ES-I3 (cell line): ENCODE results near the gene PCDHA11.
"Not testable (repeated sequence)": the region's sequence is repeated elsewhere in the genome, so short reads cannot be mapped to it uniquely, and the experiment has no call there.

Source experiments
- H3K36me3 ChIP-seq: 2 replicates; pipeline ENCODE4 v1.6.1; 2013; ENCODE audit warnings: mild to moderate bottlenecking, low read length, control low read depth, moderate library complexity; ENCODE audit not compliant: insufficient read depth
- H3K4me1 ChIP-seq: 2 replicates; pipeline ENCODE4 v1.6.1; 2013; ENCODE audit warnings: mild to moderate bottlenecking, control low read depth, low read length; ENCODE audit not compliant: insufficient read depth
- H3K9ac ChIP-seq: 2 replicates; pipeline ENCODE4 v1.6.1; 2013; ENCODE audit warnings: low read depth, mild to moderate bottlenecking, low read length, moderate library complexity
- H3K9me3 ChIP-seq: 2 replicates; pipeline ENCODE4 v1.6.1; 2013; ENCODE audit warnings: mild to moderate bottlenecking, low read length, moderate library complexity; ENCODE audit not compliant: control insufficient read depth, insufficient read depth

Gene PCDHA11

DNA sequence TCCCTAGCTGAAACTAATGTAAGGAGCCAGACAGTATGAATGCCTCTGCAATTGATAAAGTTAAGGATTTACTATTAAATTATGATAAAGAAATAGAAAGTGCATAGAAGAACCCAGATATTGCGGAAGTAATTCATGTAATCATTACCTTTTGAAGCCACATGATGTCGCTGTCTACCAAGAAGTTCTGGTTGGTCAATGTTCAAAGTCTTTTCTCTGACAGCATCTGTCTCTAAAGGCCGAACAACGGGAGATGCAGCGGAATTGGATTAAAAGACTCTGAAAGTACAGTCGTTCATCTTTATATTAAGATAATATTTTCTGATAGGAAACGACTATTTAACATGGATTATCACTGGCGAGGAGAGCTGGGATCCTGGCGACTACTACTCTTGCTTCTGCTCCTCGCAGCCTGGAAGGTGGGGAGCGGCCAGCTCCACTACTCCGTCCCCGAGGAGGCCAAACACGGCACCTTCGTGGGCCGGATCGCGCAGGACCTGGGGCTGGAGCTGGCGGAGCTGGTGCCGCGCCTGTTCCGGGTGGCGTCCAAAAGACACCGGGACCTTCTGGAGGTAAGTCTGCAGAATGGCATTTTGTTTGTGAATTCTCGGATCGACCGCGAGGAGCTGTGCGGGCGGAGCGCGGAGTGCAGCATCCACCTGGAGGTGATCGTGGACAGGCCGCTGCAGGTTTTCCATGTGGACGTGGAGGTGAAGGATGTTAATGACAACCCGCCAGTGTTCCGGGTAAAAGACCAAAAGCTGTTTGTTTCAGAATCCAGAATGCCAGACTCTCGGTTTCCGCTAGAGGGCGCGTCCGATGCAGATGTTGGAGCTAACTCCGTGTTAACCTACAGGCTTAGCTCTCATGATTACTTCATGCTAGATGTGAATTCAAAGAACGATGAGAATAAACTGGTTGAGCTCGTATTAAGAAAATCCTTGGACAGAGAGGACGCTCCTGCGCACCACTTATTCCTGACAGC, 27.5 kb upstream of the PCDHA11 start, which contains the start of gene PCDHA8:
Gene PCDHA8 (plus strand): TSS at position 210 of the 985 bp plus-strand sequence. CDS start 135 bp downstream, at position 345.
- Histone ChIP-seq H3K36me3 (no peaks in the 10 kb centered on the region), H3K9me3 (no peaks in the 10 kb centered on the region), H3K4me1 (no peaks in the 10 kb centered on the region), H3K9ac (no peak within 1 kb of the TSS; the same call in 1 of the 2 replicates)

DNA sequence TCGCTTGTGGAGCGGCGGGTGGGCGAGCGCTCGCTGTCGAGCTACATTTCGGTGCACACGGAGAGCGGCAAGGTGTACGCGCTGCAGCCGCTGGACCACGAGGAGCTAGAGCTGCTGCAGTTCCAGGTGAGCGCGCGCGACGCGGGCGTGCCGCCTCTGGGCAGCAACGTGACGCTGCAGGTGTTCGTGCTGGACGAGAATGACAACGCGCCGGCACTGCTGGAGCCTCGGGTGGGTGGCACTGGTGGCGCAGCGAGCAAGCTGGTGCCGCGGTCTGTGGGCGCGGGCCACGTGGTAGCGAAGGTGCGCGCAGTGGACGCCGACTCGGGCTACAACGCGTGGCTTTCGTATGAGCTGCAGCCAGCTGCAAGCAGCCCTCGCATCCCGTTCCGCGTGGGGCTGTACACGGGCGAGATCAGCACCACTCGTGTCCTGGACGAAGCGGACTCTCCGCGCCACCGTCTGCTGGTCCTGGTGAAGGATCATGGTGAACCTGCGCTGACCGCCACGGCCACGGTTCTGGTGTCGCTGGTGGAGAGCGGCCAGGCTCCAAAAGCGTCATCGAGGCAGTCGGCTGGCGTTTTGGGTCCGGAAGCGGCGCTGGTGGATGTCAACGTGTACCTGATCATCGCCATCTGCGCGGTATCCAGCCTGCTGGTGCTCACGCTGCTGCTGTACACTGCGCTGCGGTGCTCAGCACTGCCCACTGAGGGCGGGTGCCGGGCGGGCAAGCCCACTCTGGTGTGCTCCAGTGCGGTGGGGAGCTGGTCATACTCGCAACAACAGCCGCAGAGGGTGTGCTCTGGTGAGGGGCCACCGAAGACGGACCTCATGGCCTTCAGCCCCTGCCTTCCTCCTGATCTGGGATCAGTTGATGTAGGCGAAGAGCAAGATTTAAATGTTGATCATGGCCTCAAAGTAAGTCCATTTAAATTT, 25.7 kb upstream of the PCDHA11 start:
- Histone ChIP-seq H3K4me1 (no peaks in the 10 kb centered on the region), H3K9ac (no peak overlapping the region), H3K9me3 (no peaks in the 10 kb centered on the region), H3K36me3 (no peaks in the 10 kb centered on the region)

DNA sequence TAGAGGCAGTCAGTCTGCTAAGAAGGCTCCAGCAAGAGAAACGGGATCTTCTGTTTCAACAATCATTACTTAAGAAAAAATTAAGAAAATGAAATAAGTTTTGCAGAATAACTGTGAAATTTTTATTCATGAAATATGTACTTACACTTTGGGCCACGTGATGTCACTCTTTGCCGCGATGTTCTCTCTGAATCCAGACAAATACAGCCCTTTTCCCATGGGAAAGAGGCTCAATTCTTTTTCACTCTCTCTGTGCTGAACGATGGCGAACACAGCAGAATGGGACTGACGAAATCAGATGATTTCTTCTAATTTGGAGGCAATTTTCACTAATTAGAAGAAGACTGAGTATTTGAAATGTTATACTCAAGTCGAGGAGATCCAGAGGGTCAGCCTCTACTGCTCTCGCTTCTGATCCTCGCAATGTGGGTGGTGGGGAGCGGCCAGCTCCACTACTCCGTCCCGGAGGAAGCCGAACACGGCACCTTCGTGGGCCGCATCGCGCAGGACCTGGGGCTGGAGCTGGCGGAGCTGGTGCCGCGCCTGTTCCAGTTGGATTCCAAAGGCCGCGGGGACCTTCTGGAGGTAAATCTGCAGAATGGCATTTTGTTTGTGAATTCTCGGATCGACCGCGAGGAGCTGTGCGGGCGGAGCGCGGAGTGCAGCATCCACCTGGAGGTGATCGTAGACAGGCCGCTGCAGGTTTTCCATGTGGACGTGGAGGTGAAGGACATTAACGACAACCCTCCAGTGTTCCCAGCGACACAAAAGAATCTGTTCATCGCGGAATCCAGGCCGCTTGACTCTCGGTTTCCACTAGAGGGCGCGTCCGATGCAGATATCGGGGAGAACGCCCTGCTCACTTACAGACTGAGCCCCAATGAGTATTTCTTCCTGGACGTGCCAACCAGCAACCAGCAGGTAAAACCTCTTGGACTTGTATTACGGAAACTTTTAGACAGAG, 20.3 kb upstream of the PCDHA11 start, which contains the start of gene PCDHA9:
Gene PCDHA9 (plus strand): TSS at position 244 of the 964 bp plus-strand sequence. CDS start 114 bp downstream, at position 358.
- H3K4me1 ChIP-seq, H3K9ac ChIP-seq, H3K36me3 ChIP-seq, H3K9me3 ChIP-seq: not testable (repeated sequence)

DNA sequence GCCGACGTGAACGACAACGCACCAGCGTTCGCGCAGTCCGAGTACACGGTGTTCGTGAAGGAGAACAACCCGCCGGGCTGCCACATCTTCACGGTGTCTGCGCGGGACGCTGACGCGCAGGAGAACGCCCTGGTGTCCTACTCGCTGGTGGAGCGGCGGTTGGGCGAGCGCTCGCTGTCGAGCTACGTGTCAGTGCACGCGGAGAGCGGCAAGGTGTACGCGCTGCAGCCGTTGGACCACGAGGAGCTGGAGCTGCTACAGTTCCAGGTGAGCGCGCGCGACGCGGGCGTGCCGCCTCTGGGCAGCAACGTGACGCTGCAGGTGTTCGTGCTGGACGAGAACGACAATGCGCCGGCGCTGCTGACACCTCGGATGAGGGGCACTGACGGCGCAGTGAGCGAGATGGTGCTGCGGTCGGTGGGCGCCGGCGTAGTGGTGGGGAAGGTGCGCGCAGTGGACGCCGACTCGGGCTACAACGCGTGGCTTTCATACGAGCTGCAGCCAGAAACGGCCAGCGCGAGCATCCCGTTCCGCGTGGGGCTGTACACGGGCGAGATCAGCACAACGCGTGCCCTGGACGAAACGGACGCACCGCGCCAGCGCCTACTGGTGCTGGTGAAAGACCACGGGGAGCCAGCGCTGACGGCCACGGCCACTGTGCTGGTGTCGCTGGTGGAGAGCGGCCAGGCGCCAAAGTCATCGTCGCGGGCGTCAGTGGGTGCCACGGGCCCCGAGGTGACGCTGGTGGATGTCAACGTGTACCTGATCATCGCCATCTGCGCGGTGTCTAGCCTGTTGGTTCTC, 18.7 kb upstream of the PCDHA11 start:
- not testable (repeated sequence) for H3K9ac ChIP-seq, H3K9me3 ChIP-seq, H3K4me1 ChIP-seq

DNA sequence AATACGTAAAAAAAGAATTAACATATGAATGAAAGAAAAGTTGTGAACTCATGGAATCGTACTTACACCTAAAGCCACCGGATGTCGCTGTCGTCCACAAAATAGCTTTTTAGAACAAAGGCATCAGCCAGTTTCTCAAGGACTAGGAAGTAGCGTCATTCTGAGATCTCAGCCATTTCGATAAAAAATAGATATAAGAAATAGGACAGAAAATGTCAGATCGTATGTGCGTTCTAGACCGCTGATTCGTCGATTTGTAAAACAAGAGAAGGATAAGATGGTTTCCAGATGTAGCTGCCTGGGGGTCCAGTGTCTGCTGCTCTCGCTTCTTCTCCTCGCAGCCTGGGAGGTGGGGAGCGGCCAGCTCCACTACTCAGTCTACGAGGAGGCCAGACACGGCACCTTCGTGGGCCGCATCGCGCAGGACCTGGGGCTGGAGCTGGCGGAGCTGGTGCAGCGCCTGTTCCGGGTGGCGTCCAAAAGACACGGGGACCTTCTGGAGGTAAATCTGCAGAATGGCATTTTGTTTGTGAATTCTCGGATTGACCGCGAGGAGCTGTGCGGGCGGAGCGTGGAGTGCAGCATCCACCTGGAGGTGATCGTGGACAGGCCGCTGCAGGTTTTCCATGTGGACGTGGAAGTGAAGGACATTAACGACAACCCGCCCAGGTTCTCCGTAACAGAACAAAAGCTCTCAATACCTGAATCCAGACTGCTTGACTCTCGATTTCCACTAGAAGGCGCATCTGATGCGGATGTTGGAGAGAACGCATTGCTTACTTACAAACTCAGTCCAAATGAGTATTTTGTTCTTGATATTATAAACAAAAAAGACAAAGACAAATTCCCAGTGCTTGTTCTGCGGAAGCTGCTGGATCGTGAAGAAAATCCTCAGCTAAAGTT, 12.7 kb upstream of the PCDHA11 start, which contains the start of gene PCDHA10:
Gene PCDHA10 (plus strand): TSS at position 126 of the 903 bp plus-strand sequence. CDS start 152 bp downstream, at position 278.
- Histone ChIP-seq H3K9me3 (no peaks in the 10 kb centered on the region; the same call in 1 of the 2 replicates), H3K9ac (peak within 1 kb of the TSS; percentile 92), H3K4me1 (no peaks in the 10 kb centered on the region), H3K36me3 (no peaks in the 10 kb centered on the region)

More for the DNA sequence above, 18.7 kb upstream of the PCDHA11 start:
- not testable (repeated sequence) for H3K36me3 ChIP-seq

DNA sequence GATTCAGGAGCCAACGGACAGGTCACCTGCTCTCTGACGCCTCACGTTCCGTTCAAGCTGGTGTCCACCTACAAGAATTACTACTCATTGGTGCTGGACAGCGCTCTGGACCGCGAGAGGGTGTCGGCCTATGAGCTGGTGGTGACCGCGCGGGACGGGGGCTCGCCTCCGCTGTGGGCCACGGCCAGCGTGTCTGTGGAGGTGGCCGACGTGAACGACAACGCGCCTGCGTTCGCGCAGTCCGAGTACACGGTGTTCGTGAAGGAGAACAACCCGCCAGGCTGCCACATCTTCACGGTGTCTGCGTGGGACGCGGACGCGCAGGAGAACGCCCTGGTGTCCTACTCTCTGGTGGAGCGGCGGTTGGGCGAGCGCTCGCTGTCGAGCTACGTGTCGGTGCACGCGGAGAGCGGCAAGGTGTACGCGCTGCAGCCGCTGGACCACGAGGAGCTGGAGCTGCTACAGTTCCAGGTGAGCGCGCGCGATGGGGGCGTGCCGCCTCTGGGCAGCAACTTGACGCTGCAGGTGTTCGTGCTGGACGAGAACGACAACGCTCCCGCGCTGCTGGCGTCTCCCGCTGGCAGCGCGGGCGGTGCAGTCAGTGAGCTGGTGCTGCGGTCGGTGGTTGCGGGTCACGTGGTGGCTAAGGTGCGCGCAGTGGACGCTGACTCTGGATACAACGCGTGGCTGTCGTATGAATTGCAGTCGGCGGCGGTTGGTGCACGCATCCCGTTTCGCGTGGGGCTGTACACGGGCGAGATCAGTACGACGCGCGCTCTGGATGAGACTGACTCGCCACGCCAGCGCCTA, 11.4 kb upstream of the PCDHA11 start:
- Histone ChIP-seq H3K4me1 (no peaks in the 10 kb centered on the region), H3K36me3 (no peaks in the 10 kb centered on the region), H3K9ac (no peak overlapping the region), H3K9me3 (peaks cover 3% of the 10 kb centered on the region; the same call in 1 of the 2 replicates)

DNA sequence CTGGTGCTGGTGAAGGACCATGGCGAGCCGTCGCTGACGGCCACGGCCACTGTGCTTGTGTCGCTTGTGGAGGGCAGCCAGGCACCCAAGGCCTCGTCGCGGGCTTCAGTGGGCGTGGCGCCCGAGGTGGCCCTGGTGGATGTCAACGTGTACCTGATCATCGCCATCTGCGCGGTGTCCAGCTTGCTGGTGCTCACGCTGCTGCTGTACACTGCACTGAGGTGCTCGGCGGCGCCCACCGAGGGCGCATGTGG, 10.8 kb upstream of the PCDHA11 start:
- Histone ChIP-seq H3K9me3 (peaks cover 3% of the 10 kb centered on the region; the same call in 1 of the 2 replicates), H3K4me1 (no peaks in the 10 kb centered on the region), H3K36me3 (no peaks in the 10 kb centered on the region; the same call in 1 of the 2 replicates), H3K9ac (no peak overlapping the region)

DNA sequence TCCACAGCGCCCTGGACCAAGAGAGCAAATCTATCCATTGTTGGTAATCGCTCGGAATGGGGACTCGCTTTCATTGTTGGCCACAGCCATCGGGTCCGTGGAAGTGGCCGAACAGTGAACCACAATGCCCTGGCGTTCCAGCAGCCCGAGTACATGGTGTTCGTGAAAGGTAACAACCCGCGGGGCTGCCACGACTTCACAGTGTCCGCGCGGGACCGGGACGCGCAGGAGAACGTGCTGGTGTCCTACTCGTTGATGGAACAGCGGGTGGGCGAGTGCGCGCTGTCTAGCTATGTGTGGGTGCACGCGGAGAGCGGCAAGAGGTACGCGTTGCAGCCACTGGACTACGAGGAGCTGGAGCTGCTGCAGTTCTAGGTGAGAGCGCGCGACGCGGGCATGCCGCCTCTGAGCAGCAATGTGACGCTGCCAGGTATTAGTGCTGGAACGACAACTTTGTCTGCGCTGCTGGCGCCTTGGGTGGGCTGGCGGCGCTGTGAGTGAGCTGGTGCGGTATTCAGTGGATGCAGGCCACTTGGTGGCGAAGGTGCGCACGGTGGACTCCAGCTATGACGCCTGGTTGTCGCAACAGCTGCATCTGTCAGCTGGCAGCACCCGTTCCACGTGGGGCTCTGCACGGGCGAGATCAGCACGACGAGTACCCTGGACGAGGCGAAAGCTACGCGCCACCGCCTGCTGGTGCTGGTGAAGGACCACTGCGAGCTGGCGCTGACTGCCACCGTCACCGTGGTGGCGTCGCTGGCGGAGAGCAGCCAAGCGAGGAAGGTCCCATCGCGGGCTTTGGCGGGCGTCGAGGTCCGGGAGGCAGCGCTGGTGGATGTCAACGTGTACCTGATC, 6.1 kb upstream of the PCDHA11 start:
- Histone ChIP-seq H3K9me3 (peaks cover 3% of the 10 kb centered on the region; the same call in 1 of the 2 replicates), H3K9ac (no peak overlapping the region), H3K36me3 (no peaks in the 10 kb centered on the region; the same call in 1 of the 2 replicates), H3K4me1 (no peaks in the 10 kb centered on the region)

DNA sequence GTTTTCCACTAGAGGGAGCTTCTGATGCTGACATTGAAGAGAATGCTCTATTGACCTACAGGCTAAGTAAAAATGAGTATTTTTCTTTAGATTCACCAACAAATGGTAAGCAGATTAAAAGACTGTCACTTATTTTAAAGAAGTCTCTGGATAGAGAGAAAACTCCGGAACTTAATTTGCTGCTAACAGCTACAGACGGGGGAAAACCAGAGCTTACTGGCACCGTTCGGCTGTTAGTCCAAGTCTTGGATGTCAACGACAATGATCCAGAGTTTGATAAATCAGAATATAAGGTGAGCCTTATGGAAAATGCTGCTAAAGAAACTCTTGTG, 764 bp downstream of the PCDHA11 start:
- Histone ChIP-seq H3K4me1 (no peaks in the 10 kb centered on the region), H3K9me3 (no peaks in the 10 kb centered on the region), H3K9ac (peak overlapping the region; percentile 56; the same call in 1 of the 2 replicates), H3K36me3 (no peaks in the 10 kb centered on the region)

DNA sequence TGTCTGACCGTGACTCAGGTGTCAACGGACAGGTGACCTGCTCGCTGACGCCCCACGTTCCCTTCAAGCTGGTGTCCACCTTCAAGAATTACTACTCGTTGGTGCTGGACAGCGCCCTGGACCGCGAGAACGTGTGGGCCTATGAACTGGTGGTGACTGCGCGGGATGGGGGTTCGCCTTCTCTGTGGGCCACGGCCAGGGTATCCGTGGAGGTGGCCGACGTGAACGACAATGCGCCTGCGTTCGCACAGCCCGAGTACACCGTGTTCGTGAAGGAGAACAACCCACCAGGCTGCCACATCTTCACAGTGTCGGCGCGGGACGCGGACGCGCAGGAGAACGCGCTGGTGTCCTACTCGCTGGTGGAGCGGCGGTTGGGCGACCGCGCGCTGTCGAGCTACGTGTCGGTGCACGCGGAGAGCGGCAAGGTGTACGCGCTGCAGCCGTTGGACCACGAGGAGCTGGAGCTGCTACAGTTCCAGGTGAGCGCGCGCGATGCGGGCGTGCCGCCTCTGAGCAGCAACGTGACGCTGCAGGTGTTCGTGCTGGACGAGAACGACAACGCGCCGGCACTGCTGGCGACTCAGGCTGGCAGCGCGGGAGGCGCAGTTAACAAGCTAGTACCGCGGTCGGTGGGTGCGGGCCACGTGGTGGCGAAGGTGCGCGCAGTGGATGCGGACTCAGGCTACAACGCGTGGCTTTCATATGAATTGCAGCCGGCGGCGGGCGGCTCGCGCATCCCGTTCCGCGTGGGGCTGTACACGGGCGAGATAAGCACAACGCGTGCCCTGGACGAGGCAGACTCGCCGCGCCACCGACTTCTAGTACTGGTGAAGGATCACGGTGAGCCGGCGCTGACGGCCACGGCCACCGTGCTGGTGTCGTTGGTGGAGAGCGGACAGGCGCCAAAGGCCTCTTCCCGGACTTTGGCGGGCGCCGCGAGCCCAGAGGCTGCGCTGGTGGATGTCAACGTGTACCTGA, 1.8 kb downstream of the PCDHA11 start:
- H3K36me3 ChIP-seq, result no peaks in the 10 kb centered on the region
- H3K9me3 ChIP-seq, result no peaks in the 10 kb centered on the region
- H3K4me1 ChIP-seq, result no peaks in the 10 kb centered on the region
- no peak overlapping the region for H3K9ac ChIP-seq
